CD4-positive, alpha-beta T cell treated with Interleukin-1 beta for 1 hour (primary cell): ENCODE data around the gene SCUBE1.

ENCODE experiments used
- DNase-seq, 2 donors: peaks; one replicate each; pipeline ENCODE4 v3.0.0-alpha.2; 2020 to 2022

The SCUBE1 gene

DNA sequence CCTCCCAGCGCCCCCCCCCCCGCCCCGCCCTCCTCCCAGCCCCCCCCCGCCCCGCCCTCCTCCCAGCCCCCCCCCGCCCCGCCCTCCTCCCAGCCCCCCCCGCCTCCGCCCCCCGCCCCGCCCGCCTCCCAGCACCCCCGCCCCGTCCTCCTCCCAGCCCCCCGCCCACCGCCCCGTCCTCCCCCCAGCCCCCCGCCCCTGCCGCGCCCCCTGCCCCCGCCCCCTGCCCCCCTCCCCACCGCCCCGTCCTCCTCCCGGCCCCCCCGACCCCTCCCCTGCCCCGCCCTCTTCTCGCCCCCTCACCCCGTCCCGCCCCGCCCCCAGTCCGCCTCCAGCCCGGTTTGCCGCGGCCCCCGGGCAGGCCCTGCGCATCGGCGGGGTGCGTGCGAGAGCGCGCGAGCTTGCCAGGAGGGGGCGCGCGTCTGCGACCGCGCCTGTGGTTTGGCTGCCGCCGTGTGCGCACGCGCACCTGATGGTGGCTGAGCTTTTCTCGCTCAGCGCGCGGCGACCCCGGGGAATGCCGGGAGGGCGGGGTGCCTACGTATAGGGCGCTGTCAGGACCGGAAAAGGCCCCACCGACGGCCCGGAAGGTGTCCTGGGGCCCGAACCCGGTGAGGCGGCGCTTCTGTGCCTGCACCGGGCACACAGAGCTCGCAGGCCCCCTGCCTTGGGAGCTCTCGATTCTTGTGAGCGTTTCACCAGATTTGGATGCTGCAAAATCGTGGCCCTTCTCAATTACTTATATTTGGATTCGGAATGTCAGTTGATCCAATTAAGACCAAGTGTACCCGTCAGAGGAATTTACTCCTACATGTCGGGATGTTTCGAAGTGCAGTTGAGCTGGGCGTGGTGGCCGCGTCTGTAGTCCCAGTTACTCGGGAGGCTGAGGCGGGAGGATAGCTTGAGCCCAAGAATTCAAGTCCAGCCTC lies 155.7 kb downstream of the SCUBE1 start:
- peak; percentile 97 to 98 for DNase-seq

DNA sequence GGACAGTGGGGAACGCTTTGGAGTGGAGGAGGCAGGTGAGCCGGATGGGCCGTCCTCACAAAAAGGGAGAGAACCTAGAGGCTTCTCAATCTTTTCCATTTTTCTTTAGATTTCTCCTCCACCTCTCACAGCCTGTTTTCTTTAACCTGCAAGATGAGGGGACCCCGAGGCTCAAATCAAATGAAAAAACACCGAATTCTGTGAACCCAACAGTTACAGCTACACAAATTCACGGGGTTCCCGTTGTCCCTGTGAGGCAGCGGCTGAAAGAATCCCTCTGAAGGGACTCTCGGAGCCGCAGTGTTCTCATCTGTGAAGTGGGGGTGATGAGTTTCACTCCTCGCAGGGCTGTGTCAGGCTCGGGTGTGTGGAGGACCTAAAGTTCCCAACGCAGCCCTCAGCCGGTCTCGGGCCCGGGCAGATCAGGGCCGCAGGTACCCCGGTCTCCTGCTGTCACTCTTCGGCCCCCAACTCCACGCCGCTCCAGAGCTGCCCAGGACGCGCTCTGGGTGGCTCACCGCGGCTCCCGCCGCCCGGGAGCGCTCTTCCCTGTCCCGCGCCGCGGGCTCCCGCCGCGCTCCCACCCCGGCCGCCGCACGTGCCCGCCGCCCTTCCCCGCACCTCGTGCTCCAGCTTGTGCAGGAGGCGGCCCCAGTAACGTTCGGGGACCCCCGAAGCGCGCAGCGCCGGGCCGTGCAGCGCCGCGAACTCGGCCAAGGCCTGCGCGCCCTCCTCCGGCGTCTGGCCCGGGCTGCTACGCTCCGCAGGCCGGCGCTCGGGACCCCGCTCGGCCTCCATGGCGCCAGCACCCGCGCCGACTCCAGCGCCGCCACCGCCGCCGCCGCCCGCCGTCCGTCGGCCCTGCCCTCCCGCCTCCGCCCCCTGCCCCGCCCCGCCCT lies 156.7 kb downstream of the SCUBE1 start, which contains the start of gene TTLL12:
Gene TTLL12 (minus strand): TSS at position 863 of the 899 bp plus-strand sequence. CDS start 65 bp downstream, at position 798.
- peak; percentile 64 for DNase-seq

DNA sequence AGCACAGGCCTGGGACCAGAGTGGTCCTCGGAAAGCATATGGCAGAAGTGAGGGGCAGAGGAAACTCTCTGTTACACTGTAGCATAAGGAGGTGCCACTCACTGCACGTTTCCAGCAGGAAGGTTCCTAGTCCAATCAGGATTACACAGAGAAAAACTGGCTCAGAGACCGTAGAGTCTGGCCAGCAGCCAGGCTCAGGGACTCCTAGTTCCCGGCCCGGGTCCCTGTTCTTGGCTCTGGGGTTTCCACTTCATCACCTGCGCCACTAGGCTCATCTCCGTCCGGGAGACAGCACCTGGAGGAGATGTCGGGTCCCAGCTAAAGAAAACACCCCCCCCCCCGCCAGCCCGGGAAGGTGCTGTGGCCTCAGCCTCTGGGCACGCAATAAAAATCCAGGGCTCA lies 157.3 kb downstream of the SCUBE1 start:
- no peak for DNase-seq

DNA sequence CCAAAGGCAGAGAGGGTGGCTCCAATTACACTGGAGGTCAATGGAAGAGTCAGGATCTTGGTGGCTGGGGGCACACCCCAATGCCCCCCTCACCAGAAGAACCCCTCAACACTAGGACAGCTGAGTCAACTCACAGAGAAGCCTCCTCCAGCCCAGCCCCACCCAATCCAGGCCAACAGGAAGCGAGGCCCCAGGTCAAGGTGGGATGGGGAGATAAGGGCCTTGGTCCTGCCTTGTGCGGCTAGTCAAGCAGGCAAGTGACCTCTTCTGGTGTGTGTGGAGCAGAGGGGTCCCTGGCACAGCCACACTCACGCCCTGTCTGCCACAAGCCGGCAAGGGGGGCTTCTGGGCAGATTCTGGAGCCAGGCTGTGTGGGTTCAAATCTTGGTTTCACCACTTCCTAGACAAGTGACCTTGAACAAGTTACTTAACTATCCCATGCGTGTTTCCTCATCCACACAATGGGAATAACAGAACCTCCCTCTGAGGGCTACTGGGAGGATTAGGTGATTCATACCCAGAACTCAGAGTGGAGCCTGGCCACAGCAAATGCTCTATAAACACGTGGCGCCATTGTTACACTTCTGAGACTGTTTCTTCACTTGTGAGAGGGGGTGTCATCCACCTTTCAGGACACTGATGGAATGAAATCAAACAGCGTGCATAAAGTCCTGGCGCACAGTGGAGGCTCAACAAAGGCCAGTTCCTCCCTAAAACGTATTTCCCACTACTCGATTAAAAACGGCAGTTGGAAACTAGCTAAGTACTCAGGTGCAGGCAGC lies 159.5 kb downstream of the SCUBE1 start:
- DNase-seq = no peak

DNA sequence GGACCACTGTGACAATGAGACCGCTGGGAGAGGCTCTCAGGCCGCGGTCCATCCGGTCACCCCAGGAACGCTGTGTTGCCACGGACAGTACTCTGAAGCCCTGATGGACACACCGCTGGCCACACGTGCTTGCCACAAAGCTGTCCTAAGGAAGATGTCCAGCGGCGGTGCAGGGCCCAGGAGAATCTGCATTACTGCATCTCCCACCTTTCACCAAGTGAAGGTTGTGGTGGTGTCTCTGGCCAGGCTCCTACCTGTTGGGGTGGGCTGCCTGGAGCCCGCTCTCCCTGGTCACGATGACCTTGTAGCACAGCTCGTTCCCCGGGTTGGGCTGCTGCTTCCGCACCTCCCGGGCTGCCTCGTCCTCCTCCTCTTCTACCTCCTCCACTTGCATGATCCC lies 160.4 kb downstream of the SCUBE1 start:
- DNase-seq = no peak

DNA sequence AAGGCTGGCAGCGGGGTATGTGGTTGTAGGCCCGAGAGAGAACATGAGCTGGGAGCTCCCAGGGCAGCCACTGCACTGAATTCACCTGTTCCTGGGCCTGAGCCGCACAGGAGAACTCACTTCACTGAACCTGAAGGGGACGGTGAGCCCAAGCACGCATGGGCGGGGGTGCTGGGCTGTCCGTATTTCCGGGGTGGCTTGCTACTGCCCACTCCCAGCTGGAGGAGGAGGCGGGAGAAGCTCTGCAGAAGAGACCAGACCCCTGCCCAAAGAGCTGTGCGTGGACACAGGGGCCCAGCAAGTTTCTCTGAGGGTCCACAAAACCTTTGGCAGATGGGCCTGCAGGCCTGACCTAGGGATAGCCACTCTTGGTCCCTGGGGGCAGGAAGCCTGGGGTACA lies 161.1 kb downstream of the SCUBE1 start:
- no peak for DNase-seq

DNA sequence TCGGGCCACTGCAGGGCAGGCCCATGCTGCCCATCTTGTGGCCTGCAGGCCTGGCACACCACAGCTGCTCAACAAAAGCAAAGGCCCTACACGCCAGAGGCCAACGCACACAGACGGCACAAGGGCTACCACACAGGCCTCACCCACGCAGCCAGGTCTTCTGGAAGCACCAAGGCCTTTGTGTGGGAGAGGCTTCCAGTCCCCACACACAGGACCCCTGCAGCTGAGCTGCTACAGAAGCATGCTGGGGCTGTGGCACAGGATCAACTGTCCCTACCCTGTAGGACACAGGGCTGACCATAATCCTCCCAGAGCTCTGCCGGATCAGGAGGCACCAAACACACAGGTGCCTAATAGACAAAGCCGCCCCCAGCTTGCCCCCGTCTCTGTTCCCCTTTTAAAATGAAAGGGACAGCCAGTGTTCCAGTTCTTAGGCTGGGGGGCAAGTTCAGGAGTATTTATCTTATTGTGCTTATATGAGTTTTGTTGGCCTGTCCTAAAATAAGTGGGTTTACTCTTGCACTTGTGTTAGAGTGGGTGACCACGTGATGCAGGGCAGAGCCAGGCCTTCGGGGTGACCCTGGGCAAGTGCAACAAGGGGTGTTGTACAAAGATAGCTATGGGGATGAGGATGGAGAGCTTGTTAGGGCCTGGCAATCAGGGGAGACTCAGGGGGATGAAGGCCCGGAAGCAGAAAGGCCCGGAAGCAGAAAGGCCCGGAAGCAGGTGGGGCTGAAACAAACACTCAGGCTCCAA lies 161.7 kb downstream of the SCUBE1 start:
- no peak for DNase-seq

DNA sequence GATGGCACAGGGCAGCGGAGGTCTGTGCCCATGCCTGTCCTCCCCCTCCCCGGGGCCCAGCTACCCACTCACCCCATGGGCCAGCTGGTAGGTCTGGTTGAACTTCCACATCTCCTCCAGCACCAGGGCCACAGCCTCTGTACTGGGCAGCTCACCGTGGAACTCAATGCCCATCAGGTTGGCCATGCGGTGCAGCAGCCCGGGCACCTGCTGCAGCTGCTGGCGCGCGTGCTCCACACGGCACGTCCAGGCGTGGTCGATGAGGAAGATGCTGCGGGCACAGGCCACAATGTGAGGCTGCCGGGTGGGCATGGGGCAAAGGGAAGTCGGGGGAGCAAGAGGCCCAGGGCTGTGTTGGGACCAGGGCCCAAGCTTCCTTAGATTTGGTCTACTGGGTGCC lies 162.5 kb downstream of the SCUBE1 start:
- DNase-seq = no peak

DNA sequence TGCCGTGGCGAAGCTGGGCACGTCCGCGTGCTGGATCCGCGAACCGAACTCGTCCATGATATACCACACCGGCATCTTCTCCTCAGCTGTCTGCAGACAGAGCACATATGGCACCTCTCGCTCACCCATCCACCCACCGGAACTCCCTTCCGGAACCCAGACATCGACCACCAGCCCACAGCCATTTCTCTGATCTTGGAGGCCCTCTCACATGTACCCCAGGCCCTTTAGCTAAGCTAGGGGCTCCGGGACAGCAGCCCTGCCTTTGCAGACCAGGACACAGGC lies 163.3 kb downstream of the SCUBE1 start:
- DNase-seq = no peak

DNA sequence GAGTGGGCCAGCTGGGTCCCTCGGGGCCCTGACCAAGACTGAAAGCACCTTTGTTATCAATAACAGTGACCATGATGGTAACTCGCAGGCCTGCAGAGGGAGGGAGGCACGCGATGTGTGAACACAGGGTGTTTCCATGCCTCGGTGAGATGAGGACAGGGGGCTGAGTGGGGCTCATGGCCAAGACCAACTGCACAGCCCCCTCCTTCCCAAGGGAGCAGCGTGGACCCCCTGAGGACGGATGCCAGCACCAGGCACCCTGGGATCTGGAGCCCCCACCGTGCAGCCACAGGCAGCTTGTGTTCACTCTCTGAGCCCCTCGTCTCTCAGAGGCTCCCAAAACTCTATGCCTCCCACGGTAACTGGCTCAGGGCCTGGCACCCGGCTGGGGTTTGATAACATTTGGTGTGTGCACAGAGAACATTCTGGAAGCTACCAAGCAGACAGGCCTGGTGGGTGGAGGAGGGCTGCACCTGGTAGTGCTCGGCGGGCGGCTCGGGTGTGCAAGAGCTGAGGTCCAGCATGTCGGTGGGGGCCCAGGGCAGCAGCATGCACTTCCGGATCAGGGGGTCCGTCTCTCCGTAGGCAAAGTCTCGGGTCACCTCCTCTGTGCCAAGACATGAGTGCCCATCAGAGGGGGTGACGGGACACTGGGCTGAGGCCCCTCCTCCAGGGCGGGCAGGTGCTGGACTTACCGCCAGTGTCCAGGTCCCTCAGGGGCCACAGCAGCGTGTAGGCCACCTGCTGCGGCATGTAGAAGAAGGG lies 163.8 kb downstream of the SCUBE1 start:
- no peak for DNase-seq

DNA sequence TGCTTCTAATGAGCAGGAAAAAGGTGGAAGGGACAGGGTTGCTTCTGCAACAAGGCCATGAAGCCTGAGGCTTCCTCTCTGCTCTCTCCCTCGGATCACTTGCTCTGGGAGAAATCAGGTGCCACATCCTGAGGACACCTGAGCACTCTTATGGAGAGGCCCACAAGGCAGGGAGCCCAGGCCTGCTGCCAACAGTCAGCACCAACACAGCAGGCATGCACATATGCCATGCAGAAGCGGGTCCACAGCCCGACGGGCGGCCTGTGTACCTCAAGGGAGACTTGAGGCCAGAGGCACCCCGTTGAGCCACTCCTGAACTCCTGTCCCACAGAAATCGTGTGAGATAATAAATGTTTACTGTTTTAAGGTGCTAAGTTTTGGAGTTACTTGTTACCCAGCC lies 165.7 kb downstream of the SCUBE1 start:
- DNase-seq = no peak

DNA sequence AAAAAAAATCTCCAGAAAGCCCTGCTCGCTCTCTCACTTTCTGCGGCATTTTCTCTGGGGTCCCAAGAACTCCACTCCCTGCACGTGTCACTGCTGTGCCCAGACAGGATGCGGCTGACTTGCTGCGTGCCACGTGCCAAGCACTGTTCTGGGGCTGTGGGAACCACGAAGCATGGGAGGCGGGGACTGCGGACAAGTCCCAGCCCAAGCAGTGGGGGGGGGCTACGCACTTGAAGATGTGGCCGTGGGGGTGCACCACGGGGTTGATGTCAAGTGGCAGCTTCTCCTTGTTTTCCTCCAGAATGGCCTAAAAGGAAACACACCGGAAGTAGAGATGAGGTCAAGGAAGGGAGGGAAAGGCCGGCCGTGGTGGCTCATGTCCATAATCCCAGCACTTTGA lies 167.1 kb downstream of the SCUBE1 start:
- DNase-seq = no peak

DNA sequence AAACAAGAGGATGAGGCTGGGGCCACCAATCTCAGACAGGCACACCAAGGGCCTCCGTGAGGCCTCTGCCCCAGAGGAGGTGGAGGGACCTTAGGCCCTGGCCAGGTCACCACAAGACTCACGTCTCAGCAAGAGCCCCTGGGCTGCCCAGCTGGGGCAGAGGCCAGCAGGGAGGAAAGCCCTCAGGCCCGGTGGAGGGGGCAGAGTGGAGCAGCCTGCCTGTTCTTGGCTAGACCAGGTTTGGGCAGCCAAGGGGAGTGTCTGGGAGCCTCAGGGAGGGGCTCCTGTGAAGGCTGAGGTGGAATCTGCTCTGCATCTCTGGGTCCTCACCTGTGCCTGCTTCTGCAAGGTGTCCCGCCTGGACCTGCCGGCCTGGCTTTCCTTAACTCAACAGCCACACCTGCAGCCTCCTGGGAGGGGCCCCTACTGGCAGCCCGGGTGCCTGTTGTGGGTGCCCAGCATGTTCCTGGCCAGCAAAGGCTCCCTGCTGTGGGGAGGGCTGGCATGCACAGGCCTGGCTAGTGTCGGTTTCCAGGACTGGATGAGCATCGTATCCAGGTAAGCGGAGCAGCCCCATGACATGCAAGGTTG lies 168.1 kb downstream of the SCUBE1 start:
- no peak for DNase-seq

DNA sequence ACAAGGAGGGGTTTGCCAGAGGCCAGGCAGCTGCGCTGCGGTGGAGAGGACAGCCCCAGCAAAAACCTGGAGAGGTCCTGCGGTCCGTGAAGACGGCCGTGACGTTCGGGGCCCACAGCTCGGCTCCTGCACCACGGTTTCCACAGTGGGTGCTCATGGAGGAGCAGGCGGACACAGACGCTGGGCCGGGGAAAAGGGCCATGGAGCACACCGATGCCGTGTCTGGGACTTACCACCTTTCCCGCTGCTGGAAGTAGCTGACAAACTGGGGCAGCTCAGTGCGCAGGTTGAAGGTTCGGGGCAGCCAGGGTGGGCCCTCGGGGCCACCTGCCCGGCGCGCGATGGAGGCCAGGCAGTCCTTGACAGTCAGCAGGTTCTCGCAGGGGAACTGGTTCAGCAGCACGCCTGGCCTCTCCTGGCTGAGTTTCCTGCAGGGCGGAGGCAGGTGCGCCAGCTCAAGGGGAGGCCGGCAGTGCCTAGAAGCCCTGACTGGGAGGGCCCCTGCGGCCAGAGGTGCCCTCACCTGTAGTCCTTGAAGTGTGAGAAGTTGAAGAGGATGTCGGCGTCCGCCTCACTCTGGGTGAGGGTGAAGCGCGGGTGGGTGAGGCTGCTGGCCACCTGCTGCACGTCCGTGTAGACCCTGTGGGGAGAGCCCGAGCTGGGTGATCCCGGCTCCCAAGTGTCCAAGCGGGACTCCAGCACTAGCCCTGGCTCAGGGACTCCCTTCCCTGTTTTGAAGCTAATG lies 169.0 kb downstream of the SCUBE1 start:
- no peak for DNase-seq

DNA sequence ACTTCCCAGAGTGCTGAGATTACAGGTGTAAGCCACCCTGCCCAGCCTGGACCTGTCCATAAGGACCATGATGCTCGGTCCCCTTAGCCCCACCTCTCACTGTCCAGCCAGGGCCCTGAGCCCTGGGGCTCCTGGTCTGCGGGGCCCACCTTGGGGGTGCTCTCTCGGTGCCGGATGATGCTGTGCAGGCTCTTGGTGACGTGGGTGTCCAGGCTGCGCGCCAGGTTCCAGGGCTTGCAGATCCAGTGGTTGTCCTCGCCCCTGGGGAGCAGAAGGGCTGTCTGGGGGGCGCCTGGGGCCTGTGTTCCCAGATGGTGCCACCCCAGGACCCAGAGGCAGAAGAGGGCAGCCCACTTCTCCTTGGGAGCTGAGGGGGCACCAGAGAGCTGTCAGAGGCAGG lies 169.6 kb downstream of the SCUBE1 start:
- no peak for DNase-seq

DNA sequence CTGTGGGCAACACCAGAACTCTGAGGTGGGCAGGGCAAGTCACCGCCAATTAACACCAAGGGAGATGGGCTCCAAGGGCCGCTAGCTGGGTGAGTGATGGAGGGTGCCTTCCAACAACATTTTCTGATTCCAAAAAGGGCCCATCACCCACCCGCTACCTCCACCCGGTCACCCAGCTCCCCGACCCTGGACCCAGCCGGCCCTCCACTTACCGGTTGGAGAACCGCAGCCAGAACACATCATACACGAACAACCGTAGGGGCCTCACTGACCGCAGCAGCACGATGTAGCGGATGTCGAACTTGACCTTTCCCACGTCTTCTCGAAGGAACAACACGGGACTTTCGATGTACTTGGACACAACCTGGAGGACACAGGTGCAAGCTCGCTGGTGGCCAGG lies 171.0 kb downstream of the SCUBE1 start:
- DNase-seq = no peak

DNA sequence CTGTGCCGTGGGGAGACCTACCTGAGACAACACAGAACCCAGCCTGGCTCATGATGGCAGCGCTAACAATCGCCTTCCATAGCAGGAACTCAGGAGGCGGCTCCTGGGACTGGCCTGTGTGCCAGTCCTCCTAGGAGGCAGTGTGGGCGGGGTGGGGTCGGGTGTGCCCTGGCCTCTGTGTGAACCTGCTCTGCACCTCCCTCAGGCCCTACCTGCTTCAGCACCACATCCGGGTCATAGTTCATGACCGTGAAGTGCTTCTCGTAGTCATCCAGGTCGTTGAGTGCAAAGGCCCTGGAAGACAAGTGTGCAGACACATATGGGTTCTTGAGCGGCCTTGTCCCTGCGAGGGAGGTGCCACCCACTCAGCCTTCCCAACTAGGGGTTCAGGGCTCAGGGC lies 171.6 kb downstream of the SCUBE1 start:
- DNase-seq = no peak

DNA sequence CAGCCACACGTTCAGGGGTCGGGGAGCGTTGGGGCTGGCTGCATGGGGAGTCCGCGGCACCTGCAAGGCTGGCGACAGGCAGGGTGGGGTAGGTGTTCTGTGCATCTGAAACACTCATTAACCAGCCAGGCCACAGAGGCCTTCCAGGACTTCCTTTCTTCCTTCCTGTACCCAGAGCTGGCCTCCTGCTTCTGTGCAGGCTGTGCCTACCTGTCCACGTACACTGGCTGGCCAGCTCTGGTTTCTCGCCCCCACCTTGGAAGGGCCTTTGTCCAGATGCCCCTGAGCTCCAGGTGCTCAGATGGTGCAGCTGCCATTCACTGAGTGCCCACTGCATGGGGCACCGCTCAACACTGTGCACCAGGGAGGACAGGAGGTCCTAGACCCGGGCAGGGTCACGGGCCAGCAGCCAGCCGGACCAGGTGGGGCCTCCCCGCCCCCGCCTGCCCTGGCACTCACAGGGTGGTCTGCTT lies 172.1 kb downstream of the SCUBE1 start:
- no peak for DNase-seq

DNA sequence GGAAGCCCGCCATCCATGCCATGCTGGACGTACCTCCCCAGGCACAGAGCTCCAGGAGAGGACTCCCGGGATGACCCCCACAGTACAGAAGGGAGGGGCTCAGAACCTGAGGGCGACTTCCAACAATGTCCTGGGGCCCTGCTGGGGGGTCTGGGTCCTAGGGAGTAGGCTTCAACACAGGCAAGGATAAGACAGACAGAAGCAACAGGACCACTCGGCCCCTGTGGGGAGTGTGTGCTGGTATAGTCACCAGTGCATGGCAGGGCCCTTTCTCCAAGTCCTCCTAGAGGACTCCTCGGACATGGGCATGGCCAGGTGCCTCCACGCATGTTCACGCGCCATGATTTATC lies 173.1 kb downstream of the SCUBE1 start:
- DNase-seq = no peak
